RPMI7951 (cell line): ENCODE results near the gene MME. TPM values are rescaled to one million over a fixed set of nuclear protein-coding genes. Genes with fewer than 3 reads are reported as not detected.
A peak's percentile ranks its signal among the peaks of the same experiment; 100 is the strongest.
"Not testable (repeated sequence)": the region's sequence is repeated elsewhere in the genome, so short reads cannot be mapped to it uniquely, and the experiment has no call there.

Source experiments
- DNase-seq: peaks from one replicate; pipeline ENCODE4 v3.0.0-alpha.2; 2012; ENCODE audit warnings: low read depth
- total RNA-seq: library from RNA; depleted of rRNA; stranded (reverse); fragments of >200 nt; shearing (Covaris generic); gene quantifications from 2 replicates; pipeline ENCODE4 v1.2.3, GENCODE V29; 2014

MME gene
- total RNA-seq, 1 experiment from 2014 or later, result 73.8 TPM

- DNase-seq, result no peak
Measured at GRCh38 chr3:155083313-155083905, 3.3 kb downstream of the MME start.

DNA sequence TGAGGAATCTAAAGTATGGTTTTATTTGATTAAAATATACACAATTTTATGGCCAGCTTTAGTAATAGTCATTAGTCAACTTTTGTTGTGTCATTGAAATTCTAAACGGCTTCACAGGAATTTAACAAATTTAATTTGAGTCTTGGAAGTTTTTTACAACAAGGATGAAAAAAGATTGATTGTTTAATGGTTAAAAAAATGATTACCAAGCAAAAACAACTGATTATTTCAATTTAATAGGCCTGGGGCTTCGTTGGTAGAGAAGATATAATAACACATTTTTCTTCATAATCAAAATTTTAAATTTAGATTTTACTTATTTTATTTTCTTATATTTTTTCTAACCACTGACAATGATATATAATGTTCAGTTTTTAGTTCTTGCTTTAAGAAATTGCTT lies 4.4 kb downstream of the MME start:
- no peak for DNase-seq

DNA sequence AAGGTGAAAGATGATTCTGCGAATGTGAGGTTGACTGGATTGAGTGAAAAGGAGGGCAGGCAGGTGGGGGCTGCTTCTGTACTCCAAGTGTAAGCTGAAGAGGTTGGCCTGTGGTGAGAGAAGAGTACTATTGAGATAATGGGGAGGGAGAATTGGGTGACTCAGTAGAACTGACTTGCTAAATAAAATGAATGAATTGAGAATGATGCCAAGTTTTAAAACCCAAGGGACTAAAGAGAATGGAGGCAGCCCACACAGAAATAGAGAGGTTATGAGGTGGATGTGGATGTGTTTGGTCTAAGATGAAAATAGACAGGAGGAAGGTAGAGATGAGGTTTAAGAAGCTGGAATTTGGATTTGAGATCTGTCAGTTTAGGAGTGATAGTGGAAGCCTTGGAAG lies 5.9 kb downstream of the MME start:
- DNase-seq, result no peak

GRCh38 chr3:155088706-155089345 lies 8.7 kb downstream of the MME start:
- DNase-seq, result no peak

DNA sequence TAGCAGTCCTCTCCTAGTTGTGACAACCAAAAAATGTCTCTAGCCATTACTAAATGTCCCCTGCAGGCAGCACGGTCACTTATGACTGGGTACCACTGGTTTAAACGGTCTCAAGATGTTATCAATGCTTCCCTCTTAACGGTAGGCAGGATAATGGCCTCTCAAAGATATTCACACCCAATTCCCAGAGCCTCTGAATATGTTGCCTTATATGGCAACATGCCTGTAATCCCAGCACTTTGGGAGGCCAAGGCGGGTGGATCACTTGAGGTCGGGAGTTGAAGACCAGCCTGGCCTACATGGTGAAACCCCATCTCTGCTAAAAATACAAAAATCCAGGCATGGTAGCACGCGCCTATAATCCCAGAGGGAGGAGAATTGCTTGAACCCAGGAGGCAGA lies 9.4 kb downstream of the MME start:
- DNase-seq, result no peak

DNA sequence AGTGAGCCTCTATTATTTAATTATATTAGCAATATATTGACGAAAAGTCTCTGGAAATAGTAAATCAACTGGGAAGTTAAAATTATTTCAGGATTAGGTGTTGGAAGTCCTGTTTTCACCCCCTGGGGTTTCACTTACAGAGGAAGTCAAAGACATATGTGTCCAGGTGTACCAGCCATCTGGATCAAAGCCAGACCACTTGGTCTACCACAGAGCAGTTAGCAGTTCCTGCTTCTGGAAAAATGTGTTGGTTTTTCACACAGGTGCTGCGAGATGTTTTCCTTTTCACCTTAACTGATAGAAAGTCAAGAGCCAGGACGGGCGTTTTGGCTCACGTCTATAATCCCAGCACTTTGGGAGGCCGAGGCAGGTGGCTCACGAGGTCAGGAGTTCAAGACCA lies 13.1 kb downstream of the MME start:
- DNase-seq, result no peak

GRCh38 chr3:155096303-155097008 lies 16.3 kb downstream of the MME start:
- no peak for DNase-seq

GRCh38 chr3:155097009-155097349 lies 16.9 kb downstream of the MME start:
- DNase-seq, result no peak

DNA sequence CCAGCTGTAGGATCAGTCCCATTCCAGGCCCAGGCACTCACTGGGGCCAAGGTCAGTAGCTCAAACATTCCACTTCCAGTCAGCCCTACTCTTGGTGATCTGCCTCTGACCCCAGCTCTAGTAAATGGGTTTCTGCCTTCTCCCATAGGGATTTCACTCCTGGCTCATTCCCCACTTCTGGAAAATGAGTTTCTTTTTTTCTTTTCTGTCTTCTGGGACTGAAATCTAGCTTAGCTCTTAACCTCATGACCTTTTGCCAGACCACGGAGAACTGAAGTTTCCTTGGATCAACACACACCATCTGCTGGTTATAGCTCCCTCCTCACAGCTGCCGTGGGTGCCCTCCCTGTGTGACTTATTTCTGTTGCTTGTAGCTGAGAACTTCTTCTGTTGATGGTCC lies 21.3 kb downstream of the MME start:
- peak; percentile 74 for DNase-seq

DNA sequence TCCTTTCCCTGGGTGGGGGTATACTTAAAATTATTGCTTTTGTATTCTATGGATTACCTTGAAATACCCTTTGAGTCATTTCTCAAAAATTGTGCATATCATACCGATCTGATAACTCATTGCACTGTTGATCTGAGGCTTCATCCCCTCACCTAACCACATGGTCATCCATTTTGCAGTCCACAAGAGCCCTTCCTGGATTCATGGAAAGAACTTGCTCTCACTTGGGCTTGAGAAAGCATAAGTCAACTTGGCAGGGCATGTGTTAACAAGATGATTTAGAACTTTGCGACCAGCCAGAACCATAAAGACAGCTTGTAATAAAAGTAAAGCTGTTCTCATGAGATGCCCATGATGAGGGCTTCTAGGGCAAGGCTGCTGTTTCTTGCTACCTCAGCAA lies 22.2 kb downstream of the MME start:
- peak; percentile 39 for DNase-seq

DNA sequence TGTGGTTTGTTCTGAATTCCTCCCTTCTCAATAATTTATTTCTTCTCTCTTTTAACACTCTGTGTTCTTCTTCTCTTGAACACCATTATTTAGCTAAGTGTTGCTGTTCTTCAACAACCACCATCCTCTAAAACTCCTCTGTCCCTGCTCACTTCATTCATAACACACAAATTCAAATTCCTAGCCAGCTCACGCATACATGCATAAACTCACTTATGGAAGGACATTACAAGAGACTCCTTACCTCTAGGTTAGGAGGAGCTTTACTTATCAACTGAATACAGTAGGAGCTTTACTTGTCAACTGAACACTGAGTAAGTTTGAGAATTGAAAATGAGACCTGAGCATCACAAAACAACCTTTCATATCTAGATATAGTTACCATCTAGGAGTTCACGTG lies 23.6 kb downstream of the MME start:
- no peak for DNase-seq

DNA sequence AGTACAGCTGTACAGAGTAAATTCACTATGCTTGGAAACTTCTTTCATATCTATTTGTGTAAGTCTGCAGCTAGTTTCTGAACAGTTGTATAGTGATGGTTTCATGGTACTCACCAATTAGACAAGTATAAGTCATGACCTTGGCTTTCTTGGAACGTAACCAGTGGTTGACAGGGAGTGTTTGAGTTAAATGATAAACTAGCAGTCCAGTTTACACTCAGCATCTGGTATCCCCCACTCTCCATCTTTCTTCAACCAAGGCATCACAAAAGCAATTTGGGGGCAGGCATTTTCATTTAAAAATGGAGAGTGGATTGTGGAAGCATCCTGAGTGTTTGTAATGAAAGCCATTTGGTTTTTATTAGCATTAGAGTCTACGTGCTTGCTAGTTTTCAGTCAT lies 26.0 kb downstream of the MME start:
- DNase-seq, result peak; percentile 60

GRCh38 chr3:155110022-155110421 lies 29.9 kb downstream of the MME start:
- DNase-seq, result no peak

GRCh38 chr3:155110996-155111901 lies 31.1 kb downstream of the MME start:
- no peak for DNase-seq

GRCh38 chr3:155111971-155112370 lies 31.9 kb downstream of the MME start:
- DNase-seq, result no peak

- no peak for DNase-seq
Measured at GRCh38 chr3:155112661-155113389, 32.7 kb downstream of the MME start.

DNA sequence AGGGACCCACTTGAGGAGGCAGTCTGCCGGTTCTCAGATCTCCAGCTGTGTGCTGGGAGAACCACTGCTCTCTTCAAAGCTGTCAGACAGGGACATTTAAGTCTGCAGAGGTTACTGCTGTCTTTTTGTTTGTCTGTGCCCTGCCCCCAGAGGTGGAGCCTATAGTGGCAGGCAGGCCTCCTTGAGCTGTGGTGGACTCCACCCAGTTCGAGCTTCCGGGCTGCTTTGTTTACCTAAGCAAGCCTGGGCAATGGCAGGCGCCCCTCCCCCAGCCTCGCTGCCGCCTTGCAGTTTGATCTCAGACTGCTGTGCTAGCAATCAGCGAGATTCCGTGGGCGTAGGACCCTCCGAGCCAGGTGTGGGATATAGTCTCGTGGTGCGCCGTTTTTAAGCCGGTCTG lies 44.6 kb downstream of the MME start:
- DNase-seq, result not testable (repeated sequence)

- DNase-seq, result no peak
Measured at GRCh38 chr3:155129396-155129795, 49.3 kb downstream of the MME start.

DNA sequence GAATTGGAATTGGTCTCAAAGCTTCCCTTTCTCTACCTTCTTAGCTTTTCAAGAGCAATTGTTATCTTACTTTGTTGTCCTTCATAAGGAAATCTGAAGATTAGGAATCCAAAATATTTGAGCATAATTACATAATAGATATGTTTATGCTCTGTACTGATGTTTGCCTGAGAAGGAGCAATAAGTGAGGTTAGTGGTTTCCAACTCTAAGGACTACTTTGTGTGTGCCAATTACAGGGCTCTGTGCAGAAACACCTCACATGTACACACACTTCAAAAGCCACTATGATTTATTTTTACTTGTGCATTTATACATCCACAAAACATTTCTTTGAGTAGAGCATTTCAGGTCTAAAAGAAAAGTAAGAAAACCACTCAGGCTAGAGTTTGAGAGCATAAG lies 49.9 kb downstream of the MME start:
- DNase-seq, result no peak

DNA sequence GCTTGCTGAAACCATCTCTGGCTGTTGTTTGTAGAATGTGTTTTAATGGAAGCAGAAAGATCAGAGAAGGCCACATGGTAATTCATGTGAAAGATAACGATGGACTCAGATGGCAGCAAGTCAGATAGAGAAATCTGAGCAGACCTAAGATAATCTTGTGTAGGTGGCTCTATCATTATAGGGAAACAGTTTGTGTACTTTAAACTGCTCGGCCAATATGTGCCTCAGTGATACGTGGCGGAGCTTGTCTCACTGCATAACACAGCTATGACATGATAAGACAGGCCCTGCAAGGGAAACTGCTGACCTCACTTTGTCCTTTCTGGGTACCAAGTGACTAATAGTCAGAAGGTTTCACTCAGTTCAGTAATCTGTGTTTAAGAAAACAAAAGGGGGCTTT lies 51.0 kb downstream of the MME start:
- peak; percentile 26 for DNase-seq

DNA sequence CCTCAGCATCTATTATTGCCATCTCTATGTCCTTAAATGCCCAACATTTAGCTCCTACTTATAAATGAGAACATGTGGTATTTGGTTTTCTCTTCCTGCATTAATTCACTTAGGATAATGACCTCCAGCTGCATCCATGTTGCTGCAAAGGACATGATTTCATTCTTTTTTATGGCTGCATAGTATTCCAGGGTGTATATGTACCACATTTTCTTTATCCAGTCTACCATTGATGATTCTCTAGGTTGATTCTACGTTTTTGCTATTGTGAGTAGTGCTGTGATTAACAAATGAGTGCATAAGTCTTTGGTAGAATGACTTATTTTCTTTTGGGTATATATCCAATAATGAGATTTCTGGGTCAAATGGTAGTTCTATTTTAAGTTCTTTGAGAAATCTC lies 54.2 kb downstream of the MME start:
- DNase-seq, result not testable (repeated sequence)

DNA sequence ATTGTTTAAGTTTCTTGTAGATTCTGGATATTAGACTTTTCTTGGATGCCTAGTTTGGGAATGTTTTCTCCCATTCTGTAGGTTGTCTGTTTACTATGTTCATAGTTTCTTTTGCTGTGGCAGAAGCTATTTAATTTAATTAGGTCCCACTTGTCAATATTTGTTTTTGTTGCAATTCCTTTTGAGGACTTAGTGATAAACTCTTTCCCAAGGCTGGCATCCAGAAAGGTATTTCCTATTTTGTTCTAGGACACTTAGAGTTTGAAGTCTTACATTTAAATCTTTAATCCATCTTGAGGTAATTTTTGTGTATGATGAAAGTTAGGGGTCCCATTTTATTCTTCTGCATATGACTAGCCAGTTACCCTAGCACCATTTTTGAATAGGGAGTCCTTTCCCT lies 54.9 kb downstream of the MME start:
- DNase-seq, result no peak
